Measurements from ENCODE around the gene THADA.

- TF ChIP-seq TARDBP (IDR thresholded peaks at IDR 0.05) (no peak), SP1 (IDR thresholded peaks at IDR 0.05) (no peak)
Measured at GRCh38 chr2:43610361-43610760, 14.5 kb upstream of the THADA start.
